HG02938 (cell line): Measurements from ENCODE around the gene STK17A.
"Not testable (repeated sequence)": the region's sequence is repeated elsewhere in the genome, so short reads cannot be mapped to it uniquely, and the experiment has no call there.

Source experiments
- ATAC-seq: cut with Tn5 transposase; IDR thresholded peaks from one replicate; pipeline ENCODE4 v1.9.1; 2021; ENCODE audit warnings: mild to moderate bottlenecking, moderate library complexity; ENCODE audit not compliant: unreplicated experiment

STK17A gene

GRCh38 chr7:43565786-43566185 is 17.1 kb upstream of the STK17A start:
- ATAC-seq = no peak

GRCh38 chr7:43568529-43568928 is 14.4 kb upstream of the STK17A start:
- ATAC-seq = no peak

- ATAC-seq = peak; percentile 74
Observed at GRCh38 chr7:43569424-43569823, 13.5 kb upstream of the STK17A start.

GRCh38 chr7:43570688-43571365 is 12.1 kb upstream of the STK17A start:
- peak; percentile 60 for ATAC-seq

- no peak for ATAC-seq
Observed at GRCh38 chr7:43572516-43573049, 10.3 kb upstream of the STK17A start.

- ATAC-seq = not testable (repeated sequence)
Observed at GRCh38 chr7:43573832-43574231, 9.1 kb upstream of the STK17A start.

- ATAC-seq = no peak
Observed at GRCh38 chr7:43575506-43575905, 7.4 kb upstream of the STK17A start.

GRCh38 chr7:43576241-43576640 is 6.7 kb upstream of the STK17A start:
- ATAC-seq = no peak

GRCh38 chr7:43577485-43577951 is 5.4 kb upstream of the STK17A start:
- no peak for ATAC-seq

GRCh38 chr7:43583424-43584194 is 701 bp downstream of the STK17A start:
- peak; percentile 19 for ATAC-seq

GRCh38 chr7:43584195-43584586 is 1.3 kb downstream of the STK17A start:
- ATAC-seq = no peak

GRCh38 chr7:43584733-43585132 is 1.8 kb downstream of the STK17A start:
- not testable (repeated sequence) for ATAC-seq

- no peak for ATAC-seq
Observed at GRCh38 chr7:43585562-43585961, 2.7 kb downstream of the STK17A start.

GRCh38 chr7:43586251-43586900 is 3.5 kb downstream of the STK17A start:
- ATAC-seq = no peak

GRCh38 chr7:43588477-43589132 is 5.7 kb downstream of the STK17A start:
- no peak for ATAC-seq

GRCh38 chr7:43589133-43589478 is 6.2 kb downstream of the STK17A start:
- no peak for ATAC-seq

- no peak for ATAC-seq
Observed at GRCh38 chr7:43589728-43590127, 6.8 kb downstream of the STK17A start.

GRCh38 chr7:43590862-43591557 is 8.1 kb downstream of the STK17A start:
- ATAC-seq = peak; percentile 73

- no peak for ATAC-seq
Observed at GRCh38 chr7:43591558-43592180, 8.8 kb downstream of the STK17A start.

- no peak for ATAC-seq
Observed at GRCh38 chr7:43592326-43592725, 9.4 kb downstream of the STK17A start.
